GM19238 (cell line): ENCODE results near the gene FUT2.

Source experiments
- DNase-seq: peaks from one replicate; pipeline ENCODE4 v3.0.0; 2011; ENCODE audit warnings: low spot score; ENCODE audit not compliant: insufficient read length

The FUT2 gene

GRCh38 chr19:48724796-48725753, 29.3 kb downstream of the FUT2 start:
- DNase-seq, result no peak

- no peak for DNase-seq
These were observed 30.8 kb downstream of the FUT2 start for GRCh38 chr19:48726556-48726955.

GRCh38 chr19:48728911-48729664, 33.3 kb downstream of the FUT2 start:
- DNase-seq, result no peak

- no peak for DNase-seq
These were observed 35.7 kb downstream of the FUT2 start for GRCh38 chr19:48731452-48731851.

- DNase-seq, result no peak
These were observed 38.9 kb downstream of the FUT2 start for GRCh38 chr19:48734625-48735024.

- DNase-seq, result no peak
These were observed 39.4 kb downstream of the FUT2 start for GRCh38 chr19:48735031-48735615.

- DNase-seq, result no peak
These were observed 41.7 kb downstream of the FUT2 start for GRCh38 chr19:48737360-48737998.

- peak; percentile 96 for DNase-seq
These were observed 43.0 kb downstream of the FUT2 start for GRCh38 chr19:48738557-48739403.

- no peak for DNase-seq
These were observed 43.8 kb downstream of the FUT2 start for GRCh38 chr19:48739404-48740163.

- no peak for DNase-seq
These were observed 44.6 kb downstream of the FUT2 start, which contains the start of gene RASIP1 for GRCh38 chr19:48740164-48740972. Gene RASIP1 (minus strand): TSS chr19:48740610. CDS start chr19:48740282, 328 bp downstream.

- DNase-seq, result no peak
These were observed 45.6 kb downstream of the FUT2 start for GRCh38 chr19:48741129-48741999.

GRCh38 chr19:48742096-48742495, 46.3 kb downstream of the FUT2 start:
- no peak for DNase-seq

GRCh38 chr19:48745208-48745995, 49.6 kb downstream of the FUT2 start:
- DNase-seq, result peak; percentile 50

- no peak for DNase-seq
These were observed 50.3 kb downstream of the FUT2 start for GRCh38 chr19:48746110-48746509.

- peak; percentile 61 for DNase-seq
These were observed 51.2 kb downstream of the FUT2 start, which contains the start of gene IZUMO1 for GRCh38 chr19:48746738-48747575. Gene IZUMO1 (minus strand): TSS chr19:48746909. CDS start chr19:48745859, 1,050 bp downstream.

- DNase-seq, result no peak
These were observed 53.9 kb downstream of the FUT2 start for GRCh38 chr19:48749571-48750198.
